Endodermal cell (in vitro differentiated cells): ENCODE results near the gene RAP2A. TPM values are rescaled to one million over a fixed set of nuclear protein-coding genes. Genes with fewer than 3 reads are reported as not detected.

Experiments used
- DNase-seq: peaks from one replicate; pipeline ENCODE4 v3.0.0-alpha.2; 2017
- H3K27ac ChIP-seq: 2 replicates; pipeline ENCODE4 v1.5.1; 2013; ENCODE audit warnings: mild to moderate bottlenecking, low read depth, low read length, moderate library complexity
- H3K27me3 ChIP-seq: 2 replicates; pipeline ENCODE4 v1.6.1; 2013; ENCODE audit warnings: mild to moderate bottlenecking, low read length, moderate library complexity; ENCODE audit not compliant: insufficient read depth, control insufficient read depth, poor library complexity, severe bottlenecking
- H3K36me3 ChIP-seq: 2 replicates; pipeline ENCODE4 v1.7.0; 2013; ENCODE audit warnings: mild to moderate bottlenecking, low read length, moderate library complexity; ENCODE audit not compliant: control insufficient read depth, insufficient read depth
- H3K4me1 ChIP-seq: one replicate; pipeline ENCODE4 v1.7.0; 2013; ENCODE audit warnings: low read length; ENCODE audit not compliant: control insufficient read depth, insufficient read depth
- H3K4me3 ChIP-seq: 2 replicates; pipeline ENCODE4 v1.5.1; 2013; ENCODE audit warnings: mild to moderate bottlenecking, low read length, moderate library complexity
- H3K9ac ChIP-seq: 2 replicates; pipeline ENCODE4 v1.6.1; 2013; ENCODE audit warnings: mild to moderate bottlenecking, low read length, moderate library complexity; ENCODE audit not compliant: poor library complexity, severe bottlenecking; ENCODE audit errors: extremely low read depth
- H3K9me3 ChIP-seq: 2 replicates; pipeline ENCODE4 v1.6.1; 2013; ENCODE audit warnings: mild to moderate bottlenecking, low read length, moderate library complexity; ENCODE audit not compliant: control insufficient read depth
- H3K27ac Mint-ChIP-seq: 2 replicates; pipeline ENCODE4 v1.8.0; 2020; ENCODE audit warnings: mixed read lengths
- H3K27me3 Mint-ChIP-seq: 2 replicates; pipeline ENCODE4 v1.8.0; 2021; ENCODE audit warnings: mild to moderate bottlenecking, mixed read lengths; ENCODE audit not compliant: insufficient read depth
- H3K36me3 Mint-ChIP-seq: 2 replicates; pipeline ENCODE4 v1.8.0; 2020; ENCODE audit warnings: low read depth, mixed read lengths
- H3K4me1 Mint-ChIP-seq: 2 replicates; pipeline ENCODE4 v1.8.0; 2020; ENCODE audit warnings: mixed read lengths
- H3K4me3 Mint-ChIP-seq: 2 replicates; pipeline ENCODE4 v1.8.0; 2020; ENCODE audit warnings: mild to moderate bottlenecking, moderate library complexity, mixed read lengths
- H3K9me3 Mint-ChIP-seq: 2 replicates; pipeline ENCODE4 v1.8.0; 2020; ENCODE audit warnings: mild to moderate bottlenecking, mixed read lengths
- CTCF ChIP-seq: fragments of 200-600 bp; sonication (generic); conservative IDR thresholded peaks from 2 replicates; pipeline ENCODE4 v1.5.0; 2021; ENCODE audit warnings: antibody characterized with exemption, mild to moderate bottlenecking
- WGBS, 2 experiments: methylation state at CpG; one replicate each; pipeline versions ENCODE4 v1.1.5 to v1.1.7; 2013; ENCODE audit warnings: missing lambda C conversion rate in 2 of 2, mixed read lengths in 1 of 2; ENCODE audit not compliant: insufficient coverage in 1 of 2, insufficient read length in 1 of 2; 5-methylcytosine and 5-hydroxymethylcytosine counted together
- total RNA-seq, 2 donors: library from RNA; stranded (reverse); fragmentation: NEBNext Ultra II Directional in 1 of 2; extraction: Animal tissue kit (Norgen Biotek cat#: 25700) in 1 of 2; gene quantifications; 2 replicates in 1 of 2; 3 replicates in 1 of 2; pipeline ENCODE4 v1.2.1, GENCODE V29; 2021

Gene RAP2A
- total RNA-seq, 2 donors from 2014 or later, result 76.7 to 83.9 TPM

GRCh38 chr13:97506511-97506910, 72.5 kb downstream of the RAP2A start:
- H3K36me3 Mint-ChIP-seq, result no peaks in the 10 kb centered on the region
- no peak overlapping the region for H3K4me3 Mint-ChIP-seq
- Histone ChIP-seq H3K36me3 (no peaks in the 10 kb centered on the region), H3K9me3 (peaks cover 6% of the 10 kb centered on the region), H3K4me3 (no peak overlapping the region), H3K27me3 (no peaks in the 10 kb centered on the region), H3K27ac (no peak overlapping the region), H3K4me1 (no peaks in the 10 kb centered on the region), H3K9ac (no peak overlapping the region)
- no peak for TF ChIP-seq CTCF
- H3K27me3 Mint-ChIP-seq, result no peaks in the 10 kb centered on the region
- H3K4me1 Mint-ChIP-seq, result no peaks in the 10 kb centered on the region
- WGBS, 2 experiments, result 88% methylated on average over 2 to 4 of the region's 4 CpGs
- peaks cover 19% of the 10 kb centered on the region for H3K9me3 Mint-ChIP-seq
- DNase-seq, result no peak
- no peak overlapping the region for H3K27ac Mint-ChIP-seq

GRCh38 chr13:97512732-97513131, 78.8 kb downstream of the RAP2A start:
- Mint-ChIP-seq H3K27me3 (no peaks in the 10 kb centered on the region), H3K4me3 (no peak overlapping the region), H3K27ac (no peak overlapping the region), H3K36me3 (no peaks in the 10 kb centered on the region), H3K9me3 (peaks cover 32% of the 10 kb centered on the region), H3K4me1 (no peaks in the 10 kb centered on the region)
- Histone ChIP-seq H3K27ac (no peak overlapping the region), H3K9me3 (peaks cover 15% of the 10 kb centered on the region), H3K4me3 (no peak overlapping the region), H3K27me3 (no peaks in the 10 kb centered on the region), H3K36me3 (no peaks in the 10 kb centered on the region), H3K9ac (no peak overlapping the region), H3K4me1 (no peaks in the 10 kb centered on the region)
- DNase-seq, result no peak
- TF ChIP-seq CTCF, result peak; percentile 40
- 87 to 92% methylated on average over 2 to 3 of the region's 3 CpGs for WGBS, 2 experiments

GRCh38 chr13:97515643-97516042, 81.7 kb downstream of the RAP2A start:
- WGBS, 2 experiments, result 87 to 100% methylated on average over 1 of the region's 1 CpG
- peak; percentile 53 for TF ChIP-seq CTCF
- H3K4me1 ChIP-seq, result no peaks in the 10 kb centered on the region
- H3K27ac ChIP-seq, result no peak overlapping the region
- no peak overlapping the region for H3K9ac ChIP-seq
- H3K27me3 ChIP-seq, result no peaks in the 10 kb centered on the region
- Mint-ChIP-seq H3K9me3 (peaks cover 26% of the 10 kb centered on the region), H3K36me3 (no peaks in the 10 kb centered on the region), H3K27me3 (peaks cover under 1% of the 10 kb centered on the region), H3K4me3 (no peak overlapping the region), H3K27ac (no peak overlapping the region), H3K4me1 (no peaks in the 10 kb centered on the region)
- no peaks in the 10 kb centered on the region for H3K36me3 ChIP-seq
- peak; percentile 52 for DNase-seq
- no peak overlapping the region for H3K4me3 ChIP-seq
- H3K9me3 ChIP-seq, result peaks cover 19% of the 10 kb centered on the region
